ENCODE data around the gene INSC. TPM values are rescaled to one million over a fixed set of nuclear protein-coding genes. Genes with fewer than 3 reads are reported as not detected.

INSC gene
- polyA plus RNA-seq, 1 donor from 2014 or later: 0.12 TPM

DNA sequence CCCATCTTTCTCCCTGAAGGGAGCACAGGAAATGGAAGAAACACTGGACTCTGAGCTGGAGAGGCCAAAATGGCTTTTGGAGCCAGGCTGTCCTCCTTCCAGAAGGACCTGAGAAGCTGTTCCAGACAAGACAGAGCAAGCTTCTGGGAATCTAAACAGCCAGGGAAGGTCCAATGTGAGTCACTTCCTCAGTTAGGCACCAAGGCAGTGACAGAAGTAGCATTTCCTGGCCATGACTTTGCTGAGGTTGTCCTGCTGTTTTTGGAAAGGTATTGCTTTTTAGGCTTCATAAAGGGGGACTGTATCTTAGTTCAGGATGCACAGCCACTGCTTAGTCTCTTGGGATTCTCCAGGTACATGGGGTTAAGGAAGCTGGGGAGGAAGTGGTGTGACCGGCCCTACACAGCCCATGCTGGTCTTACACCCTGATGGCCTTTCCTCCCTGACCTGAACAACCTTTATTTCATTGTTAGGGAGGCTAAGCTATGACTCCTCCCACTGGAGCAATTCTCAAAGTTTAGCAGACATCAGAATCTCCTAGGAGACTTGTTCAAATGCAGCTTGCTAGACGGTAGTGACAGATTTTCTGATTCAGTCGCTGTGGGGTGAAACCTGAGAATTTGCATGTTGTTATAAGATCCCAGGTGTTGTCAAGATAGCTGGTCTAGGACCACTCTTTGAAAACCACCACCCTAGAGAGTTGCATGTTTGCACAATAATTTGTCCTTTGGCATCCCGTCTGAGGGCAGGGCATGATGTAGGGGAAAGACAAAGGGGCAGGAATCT lies 6.8 kb upstream of the INSC start:
- Histone ChIP-seq H3K27ac (ENCODE audit: low read length) (no peak overlapping the region), H3K9ac (ENCODE audit: low read length) (no peak overlapping the region), H3K4me3 (ENCODE audit: low read length) (no peak overlapping the region), H3K4me2 (ENCODE audit: low read length) (no peak overlapping the region), H3K9me3 (ENCODE audit: low read length) (no peaks in the 10 kb centered on the region), H3K79me2 (replicated peaks; ENCODE audit: insufficient read depth, low read length) (no peaks in the 10 kb centered on the region), H3F3A (ENCODE audit: insufficient read depth, low read length, poor library complexity, severe bottlenecking) (no peaks in the 10 kb centered on the region), H3K9me2 (ENCODE audit: insufficient read depth, low read length) (no peaks in the 10 kb centered on the region), H3K36me3 (ENCODE audit: insufficient read depth, low read length) (no peaks in the 10 kb centered on the region), H4K20me1 (ENCODE audit: insufficient read depth) (no peaks in the 10 kb centered on the region), H2AFZ (ENCODE audit: low read depth, low read length) (no peak overlapping the region), H3K27me3 (ENCODE audit: insufficient read depth, low read depth, low read length) (no peaks in the 10 kb centered on the region)
- TF ChIP-seq TAF1 (IDR thresholded peaks at IDR 0.05; ENCODE audit: low read depth) (no peak), MXI1 (conservative IDR thresholded peaks at IDR 0.05; ENCODE audit: poor library complexity, severe bottlenecking) (no peak), CTCF (IDR thresholded peaks at IDR 0.05; ENCODE audit: poor library complexity, severe bottlenecking) (no peak), REST (IDR thresholded peaks at IDR 0.05; ENCODE audit: borderline replicate concordance) (no peak), EP300 (conservative IDR thresholded peaks at IDR 0.05; ENCODE audit: poor library complexity, severe bottlenecking) (no peak), EZH2 (IDR thresholded peaks at IDR 0.05; ENCODE audit: borderline replicate concordance, insufficient read depth, low read length, poor library complexity, severe bottlenecking) (no peak), RAD21 (conservative IDR thresholded peaks at IDR 0.05) (no peak), POLR2AphosphoS5 (IDR thresholded peaks at IDR 0.05) (no peak), SMC3 (conservative IDR thresholded peaks at IDR 0.05; ENCODE audit: poor library complexity) (no peak)

DNA sequence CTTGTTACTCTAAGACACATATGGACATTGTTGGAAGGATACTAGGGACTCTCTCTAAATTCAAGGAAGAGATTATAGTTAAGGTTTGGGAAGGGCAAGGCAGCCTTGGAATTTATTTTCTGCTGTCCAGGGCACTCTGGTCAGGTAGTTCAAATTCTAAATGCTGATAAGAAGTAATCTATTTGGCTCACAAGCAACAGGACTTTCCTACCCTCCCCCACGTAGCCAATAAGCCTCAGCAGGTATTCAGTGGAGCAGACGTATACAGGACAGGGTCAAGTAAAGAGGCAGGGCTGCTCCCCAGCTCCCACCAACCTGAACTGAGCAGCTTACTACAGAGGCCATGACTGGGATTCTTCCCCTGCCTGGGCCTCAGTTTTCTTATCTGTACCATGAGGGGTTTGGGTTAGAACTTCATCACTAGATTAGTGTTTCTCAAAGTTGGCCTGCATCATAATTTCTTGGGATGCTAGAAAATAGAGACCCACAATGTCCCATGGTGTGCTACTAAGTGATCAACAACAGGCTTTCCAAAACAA lies 6.1 kb upstream of the INSC start:
- Histone ChIP-seq H4K20me1 (ENCODE audit: insufficient read depth) (no peaks in the 10 kb centered on the region), H3K79me2 (replicated peaks; ENCODE audit: insufficient read depth, low read length) (no peaks in the 10 kb centered on the region), H3K4me3 (ENCODE audit: low read length) (no peak overlapping the region), H3F3A (ENCODE audit: insufficient read depth, low read length, poor library complexity, severe bottlenecking) (no peaks in the 10 kb centered on the region), H3K4me2 (ENCODE audit: low read length) (no peak overlapping the region), H3K9me3 (ENCODE audit: low read length) (no peaks in the 10 kb centered on the region), H3K27me3 (ENCODE audit: insufficient read depth, low read depth, low read length) (no peaks in the 10 kb centered on the region), H3K36me3 (ENCODE audit: insufficient read depth, low read length) (no peaks in the 10 kb centered on the region), H2AFZ (ENCODE audit: low read depth, low read length) (no peak overlapping the region), H3K27ac (ENCODE audit: low read length) (no peak overlapping the region), H3K9ac (ENCODE audit: low read length) (no peak overlapping the region), H3K9me2 (ENCODE audit: insufficient read depth, low read length) (no peaks in the 10 kb centered on the region)
- no peak for TF ChIP-seq CTCF (IDR thresholded peaks at IDR 0.05; ENCODE audit: poor library complexity, severe bottlenecking)
- no peak for TF ChIP-seq TAF1 (IDR thresholded peaks at IDR 0.05; ENCODE audit: low read depth)
- no peak for TF ChIP-seq RAD21 (conservative IDR thresholded peaks at IDR 0.05)
- no peak for TF ChIP-seq EP300 (conservative IDR thresholded peaks at IDR 0.05; ENCODE audit: poor library complexity, severe bottlenecking)
- TF ChIP-seq EZH2 (IDR thresholded peaks at IDR 0.05; ENCODE audit: borderline replicate concordance, insufficient read depth, low read length, poor library complexity, severe bottlenecking): no peak
- TF ChIP-seq POLR2AphosphoS5 (IDR thresholded peaks at IDR 0.05): no peak
- TF ChIP-seq SMC3 (conservative IDR thresholded peaks at IDR 0.05; ENCODE audit: poor library complexity): no peak
- no peak for TF ChIP-seq REST (IDR thresholded peaks at IDR 0.05; ENCODE audit: borderline replicate concordance)
- no peak for TF ChIP-seq MXI1 (conservative IDR thresholded peaks at IDR 0.05; ENCODE audit: poor library complexity, severe bottlenecking)
